Upper lobe of left lung (tissue), 6 donors: ENCODE results near the gene CAMK4. TPM values are rescaled to one million over a fixed set of nuclear protein-coding genes. Genes with fewer than 3 reads are reported as not detected.

Experiments
- ATAC-seq, 2 donors: fragments of 200-7000 bp; cut with Tn5 transposase; one replicate each; pipeline ENCODE4 v1.9.1; 2022; ENCODE audit warnings: mild to moderate bottlenecking in 2 of 2, moderate library complexity in 2 of 2; ENCODE audit not compliant: low FRiP score in 2 of 2
- DNase-seq, 2 donors: peaks; one replicate each; pipeline ENCODE4 v3.0.0-alpha.2; 2019 to 2020
- H3K27ac ChIP-seq, 4 donors: fragments of 200-600 bp; sonication (generic); one replicate each; pipeline ENCODE4 v1.5.1; 2016 to 2019
- H3K27me3 ChIP-seq, 4 donors: fragments of 200-600 bp; sonication (generic); one replicate each; pipeline ENCODE4 v1.5.1; 2017 to 2019
- H3K36me3 ChIP-seq, 4 donors: fragments of 200-600 bp; sonication (generic); one replicate each; pipeline ENCODE4 v1.5.1; 2016 to 2019
- H3K4me1 ChIP-seq, 4 donors: fragments of 200-600 bp; sonication (generic); one replicate each; pipeline ENCODE4 v1.5.1; 2018 to 2019
- H3K4me3 ChIP-seq, 4 donors: fragments of 200-600 bp; sonication (generic); one replicate each; pipeline ENCODE4 v1.5.1; 2017 to 2019; ENCODE audit warnings: mild to moderate bottlenecking in 2 of 4, moderate library complexity in 1 of 4
- H3K9me3 ChIP-seq, 4 donors: fragments of 200-600 bp; sonication (generic); one replicate each; pipeline ENCODE4 v1.5.1; 2018 to 2019
- CTCF ChIP-seq, 6 experiments: fragments of 450-650 bp in 4 of 6; fragments of 200-600 bp in 2 of 6; sonication (generic) in 2 of 6; IDR thresholded peaks; one replicate each; pipeline ENCODE4 v1.5.1; 2016 to 2019; ENCODE audit warnings: antibody characterized with exemption in 6 of 6
- EP300 ChIP-seq, 4 donors: sonication (generic); formaldehyde crosslinking; IDR thresholded peaks; one replicate each; pipeline ENCODE4 v1.5.1; 2017; ENCODE audit warnings: antibody characterized with exemption in 4 of 4, control low read depth in 2 of 4
- POLR2A ChIP-seq, 4 donors: fragments of 450-650 bp; IDR thresholded peaks; one replicate each; pipeline ENCODE4 v1.5.1; 2016 to 2017; ENCODE audit warnings: antibody characterized with exemption in 4 of 4, mild to moderate bottlenecking in 2 of 4
- POLR2AphosphoS5 ChIP-seq, 2 donors: sonication (generic); formaldehyde crosslinking; IDR thresholded peaks; one replicate each; pipeline ENCODE4 v1.5.1; 2017; ENCODE audit warnings: antibody characterized with exemption in 2 of 2
- WGBS, 2 donors: methylation state at CpG; one replicate each; pipeline ENCODE4 v1.1.5; 2017 to 2018; 5-methylcytosine and 5-hydroxymethylcytosine counted together
- total RNA-seq, 6 donors: library from RNA; depleted of rRNA in 4 of 6; stranded (reverse); fragments of >200 nt in 4 of 6; gene quantifications; one replicate each; pipeline versions ENCODE4 v1.1.0 to v1.2.1, GENCODE V29; 2016 to 2021
- donor health status: DM: no; HTN: no; CAD: no; lungs with moderate emphysema.
- donor health status: DM: no; HTN: yes; CAD: no; lungs with severe emphysema.

CAMK4 gene
- total RNA-seq, 6 donors from 2014 or later: 1.8 to 36.7 (median 2.2) TPM

GRCh38 chr5:111488353-111488752 is 264.2 kb downstream of the CAMK4 start:
- Histone ChIP-seq H3K4me1 (no peaks in the 10 kb centered on the region), H3K36me3 (no peaks in the 10 kb centered on the region), H3K27me3 (no peaks in the 10 kb centered on the region), H3K9me3 (no peaks in the 10 kb centered on the region), H3K4me3 (no peak overlapping the region), H3K27ac (no peak overlapping the region)
- TF ChIP-seq POLR2A (IDR thresholded peaks at IDR 0.05) (no peak), POLR2AphosphoS5 (IDR thresholded peaks at IDR 0.05) (no peak), EP300 (IDR thresholded peaks at IDR 0.05) (no peak), CTCF (IDR thresholded peaks at IDR 0.05) (no peak)
- ATAC-seq: no peak
- DNase-seq: no peak

- WGBS, 2 donors: 79 to 91% methylated on average over 2 of the region's 2 CpGs
- no peak for DNase-seq
Measured at GRCh38 chr5:111493031-111493430, 268.8 kb downstream of the CAMK4 start.

GRCh38 chr5:111494355-111494999 is 270.3 kb downstream of the CAMK4 start:
- Histone ChIP-seq H3K4me1 (no peaks in the 10 kb centered on the region), H3K27ac (no peak overlapping the region), H3K4me3 (no peak overlapping the region), H3K9me3 (no peaks in the 10 kb centered on the region), H3K27me3 (no peaks in the 10 kb centered on the region), H3K36me3 (peaks cover under 1 to 30% (median 3%) of the 10 kb centered on the region in 4 donors)
- ATAC-seq: no peak
- 94 to 100% methylated on average over 2 of the region's 2 CpGs for WGBS, 2 donors
- TF ChIP-seq CTCF (IDR thresholded peaks at IDR 0.05) (no peak), POLR2AphosphoS5 (IDR thresholded peaks at IDR 0.05) (no peak), EP300 (IDR thresholded peaks at IDR 0.05) (no peak), POLR2A (IDR thresholded peaks at IDR 0.05) (no peak)
- DNase-seq: no peak

More at GRCh38 chr5:111493031-111493430, 268.8 kb downstream of the CAMK4 start:
- peaks cover 0 to 17% (median under 1%) of the 10 kb centered on the region in 4 donors for H3K36me3 ChIP-seq
- no peak overlapping the region for H3K27ac ChIP-seq
- no peak for ATAC-seq
- no peaks in the 10 kb centered on the region for H3K9me3 ChIP-seq
- no peaks in the 10 kb centered on the region for H3K27me3 ChIP-seq
- H3K4me3 ChIP-seq: no peak overlapping the region
- H3K4me1 ChIP-seq: no peaks in the 10 kb centered on the region
- TF ChIP-seq EP300 (IDR thresholded peaks at IDR 0.05): no peak
- TF ChIP-seq POLR2AphosphoS5 (IDR thresholded peaks at IDR 0.05): no peak
- no peak for TF ChIP-seq CTCF (IDR thresholded peaks at IDR 0.05)
- TF ChIP-seq POLR2A (IDR thresholded peaks at IDR 0.05): no peak

- ATAC-seq (no peak), DNase-seq (no peak)
- H3K9me3 ChIP-seq: no peaks in the 10 kb centered on the region
- no peaks in the 10 kb centered on the region for H3K4me1 ChIP-seq
- 97 to 100% methylated on average over 1 of the region's 1 CpG for WGBS, 2 donors
- peaks cover 4 to 36% (median 9%) of the 10 kb centered on the region in 4 donors for H3K36me3 ChIP-seq
- H3K27me3 ChIP-seq: no peaks in the 10 kb centered on the region
- H3K4me3 ChIP-seq: no peak overlapping the region
- no peak for TF ChIP-seq CTCF (IDR thresholded peaks at IDR 0.05)
- TF ChIP-seq POLR2AphosphoS5 (IDR thresholded peaks at IDR 0.05): no peak
- TF ChIP-seq EP300 (IDR thresholded peaks at IDR 0.05): no peak
- TF ChIP-seq POLR2A (IDR thresholded peaks at IDR 0.05): no peak
- H3K27ac ChIP-seq: no peak overlapping the region
Measured at GRCh38 chr5:111495159-111495558, 271.0 kb downstream of the CAMK4 start.

- no peak overlapping the region for H3K27ac ChIP-seq
- H3K4me1 ChIP-seq: no peaks in the 10 kb centered on the region
- TF ChIP-seq EP300 (IDR thresholded peaks at IDR 0.05): no peak
- no peak for TF ChIP-seq CTCF (IDR thresholded peaks at IDR 0.05)
- no peak for TF ChIP-seq POLR2AphosphoS5 (IDR thresholded peaks at IDR 0.05)
- TF ChIP-seq POLR2A (IDR thresholded peaks at IDR 0.05): no peak
- DNase-seq (no peak), ATAC-seq (no peak)
- WGBS, 2 donors: 59 to 64% methylated on average over 1 of the region's 1 CpG
- H3K36me3 ChIP-seq: peaks cover 4 to 53% (median 12%) of the 10 kb centered on the region in 4 donors
- H3K4me3 ChIP-seq: no peak overlapping the region
- H3K27me3 ChIP-seq: no peaks in the 10 kb centered on the region
- no peaks in the 10 kb centered on the region for H3K9me3 ChIP-seq
Measured at GRCh38 chr5:111498346-111498745, 274.2 kb downstream of the CAMK4 start.
